GM12864 (cell line): Measurements from ENCODE around the gene NAALADL1.

Source experiments
- DNase-seq: peaks from one replicate; pipeline ENCODE4 v3.0.0-alpha.2; 2011; ENCODE audit warnings: low read depth
- H3K4me3 ChIP-seq: 2 replicates; pipeline ENCODE4 v1.5.1; 2011; ENCODE audit warnings: mild to moderate bottlenecking, low read depth, low read length, control low read depth
- CTCF ChIP-seq: IDR thresholded peaks from 2 replicates; pipeline ENCODE4 v1.5.1; 2011; ENCODE audit warnings: low read depth, mild to moderate bottlenecking, moderate library complexity, low read length, control low read depth, inconsistent platforms; ENCODE audit errors: missing control alignments

Gene NAALADL1

GRCh38 chr11:65042891-65043290, 15.5 kb downstream of the NAALADL1 start:
- no peak overlapping the region for H3K4me3 ChIP-seq
- no peak for TF ChIP-seq CTCF
- no peak for DNase-seq

- TF ChIP-seq CTCF, result no peak
- DNase-seq, result peak; percentile 87
- peak within 1 kb of the TSS; percentile 81 for H3K4me3 ChIP-seq
Observed at GRCh38 chr11:65040847-65041622, 17.3 kb downstream of the NAALADL1 start, which contains the start of gene SAC3D1. Gene SAC3D1 (plus strand): TSS chr11:65041210. CDS start chr11:65041293, 83 bp downstream.

GRCh38 chr11:65040520-65040846, 17.9 kb downstream of the NAALADL1 start:
- DNase-seq, result no peak
- peak overlapping the region; percentile 81 for H3K4me3 ChIP-seq
- TF ChIP-seq CTCF, result no peak

GRCh38 chr11:65036931-65037330, 21.4 kb downstream of the NAALADL1 start:
- no peak for TF ChIP-seq CTCF
- DNase-seq, result no peak
- no peak overlapping the region for H3K4me3 ChIP-seq

GRCh38 chr11:65035579-65035978, 22.8 kb downstream of the NAALADL1 start:
- no peak for DNase-seq
- H3K4me3 ChIP-seq, result no peak overlapping the region
- no peak for TF ChIP-seq CTCF

GRCh38 chr11:65034423-65034822, 23.9 kb downstream of the NAALADL1 start:
- TF ChIP-seq CTCF, result no peak
- no peak for DNase-seq
- H3K4me3 ChIP-seq, result no peak overlapping the region

GRCh38 chr11:65032216-65032615, 26.1 kb downstream of the NAALADL1 start:
- TF ChIP-seq CTCF, result no peak
- DNase-seq, result no peak
- H3K4me3 ChIP-seq, result no peak overlapping the region
